T-helper 17 cell (primary cell): Measurements from ENCODE around the gene VPS37B. TPM values are rescaled to one million over a fixed set of nuclear protein-coding genes. Genes with fewer than 3 reads are reported as not detected.

Source experiments
- ATAC-seq: fragments of 150-1000 bp; cut with Tn5 transposase; 2 replicates; pipeline ENCODE4 v1.10.0; 2021; ENCODE audit warnings: mild to moderate bottlenecking, moderate library complexity
- DNase-seq, 3 donors: peaks; one replicate each; pipeline versions ENCODE4 v3.0.0 to v3.0.0-alpha.2; 2020 to 2021
- H3K9me3 ChIP-seq: one replicate; pipeline ENCODE4 v1.7.0; 2013; ENCODE audit warnings: low read length, mild to moderate bottlenecking; ENCODE audit not compliant: control insufficient read depth, poor library complexity, severe bottlenecking
- H3K27ac Mint-ChIP-seq: one replicate; pipeline ENCODE4 v1.8.0; 2022; ENCODE audit warnings: mild to moderate bottlenecking, moderate library complexity, mixed read lengths
- H3K27me3 Mint-ChIP-seq: one replicate; pipeline ENCODE4 v1.8.0; 2022; ENCODE audit warnings: mixed read lengths
- H3K36me3 Mint-ChIP-seq: one replicate; pipeline ENCODE4 v1.8.0; 2022; ENCODE audit warnings: low read depth, mixed read lengths
- H3K4me1 Mint-ChIP-seq: one replicate; pipeline ENCODE4 v1.8.0; 2022; ENCODE audit warnings: mild to moderate bottlenecking, mixed read lengths
- H3K4me3 Mint-ChIP-seq: one replicate; pipeline ENCODE4 v1.8.0; 2022; ENCODE audit warnings: mild to moderate bottlenecking, moderate library complexity, mixed read lengths
- total RNA-seq, 4 donors: library from RNA in 2 of 4; stranded (reverse) in 2 of 4; gene quantifications; one replicate each; pipeline ENCODE4 v1.2.3 and lab custom pipeline; 2022 to 2026

VPS37B gene
- total RNA-seq, 2 donors from 2014 or later: 82.2 to 90.5 TPM

DNA sequence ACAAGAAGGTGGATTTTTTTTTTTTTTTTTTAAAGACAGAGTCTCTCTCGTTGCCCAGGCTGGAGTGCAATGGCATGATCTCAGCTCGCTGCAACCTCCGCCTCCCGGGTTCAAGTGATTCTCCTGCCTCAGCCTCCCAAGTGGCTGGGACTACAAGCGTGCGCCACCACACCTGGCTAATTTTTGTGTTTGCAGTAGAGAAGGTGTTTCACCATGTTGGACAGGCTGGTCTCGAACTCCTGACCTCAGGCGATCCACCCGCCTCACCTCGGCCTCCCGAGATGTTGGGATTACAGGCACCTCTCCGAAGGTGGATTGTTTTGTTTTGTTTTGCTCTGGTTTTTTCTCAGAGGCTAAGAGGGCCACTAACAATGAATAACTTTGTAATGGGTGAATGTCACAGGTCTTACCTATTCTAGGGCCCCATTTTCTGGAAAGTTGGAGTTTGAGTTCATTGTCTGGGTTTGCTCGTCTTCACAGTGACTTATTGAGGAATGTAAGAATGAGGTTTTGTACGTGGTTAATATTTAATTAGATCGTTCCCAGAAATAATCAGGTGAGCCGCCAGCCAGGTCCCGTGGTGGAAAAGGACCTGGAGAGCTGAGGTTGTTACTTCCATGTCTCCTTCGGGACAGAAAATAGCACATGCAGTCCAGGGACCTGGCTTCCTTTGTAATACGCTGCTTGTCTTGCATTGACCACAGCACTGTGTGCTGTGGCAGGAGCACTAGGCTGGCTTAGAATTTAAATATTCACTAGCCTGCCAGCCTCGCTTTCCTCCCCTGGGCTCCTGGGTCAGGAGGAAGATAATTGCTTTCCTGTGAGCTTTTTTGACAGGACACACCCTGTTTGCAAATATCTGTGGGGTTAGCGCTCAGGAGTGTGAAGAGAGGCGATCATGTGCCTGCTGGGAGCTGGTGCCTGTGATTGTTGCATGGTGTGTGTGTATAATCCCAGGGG, 58.3 kb downstream of the VPS37B start:
- H3K4me3 Mint-ChIP-seq: peak overlapping the region; percentile 96
- H3K9me3 ChIP-seq: no peaks in the 10 kb centered on the region
- ATAC-seq (no peak), DNase-seq (no peak)
- H3K36me3 Mint-ChIP-seq: no peaks in the 10 kb centered on the region
- peaks cover 48% of the 10 kb centered on the region for H3K4me1 Mint-ChIP-seq
- no peaks in the 10 kb centered on the region for H3K27me3 Mint-ChIP-seq
- H3K27ac Mint-ChIP-seq: peak overlapping the region; percentile 94

DNA sequence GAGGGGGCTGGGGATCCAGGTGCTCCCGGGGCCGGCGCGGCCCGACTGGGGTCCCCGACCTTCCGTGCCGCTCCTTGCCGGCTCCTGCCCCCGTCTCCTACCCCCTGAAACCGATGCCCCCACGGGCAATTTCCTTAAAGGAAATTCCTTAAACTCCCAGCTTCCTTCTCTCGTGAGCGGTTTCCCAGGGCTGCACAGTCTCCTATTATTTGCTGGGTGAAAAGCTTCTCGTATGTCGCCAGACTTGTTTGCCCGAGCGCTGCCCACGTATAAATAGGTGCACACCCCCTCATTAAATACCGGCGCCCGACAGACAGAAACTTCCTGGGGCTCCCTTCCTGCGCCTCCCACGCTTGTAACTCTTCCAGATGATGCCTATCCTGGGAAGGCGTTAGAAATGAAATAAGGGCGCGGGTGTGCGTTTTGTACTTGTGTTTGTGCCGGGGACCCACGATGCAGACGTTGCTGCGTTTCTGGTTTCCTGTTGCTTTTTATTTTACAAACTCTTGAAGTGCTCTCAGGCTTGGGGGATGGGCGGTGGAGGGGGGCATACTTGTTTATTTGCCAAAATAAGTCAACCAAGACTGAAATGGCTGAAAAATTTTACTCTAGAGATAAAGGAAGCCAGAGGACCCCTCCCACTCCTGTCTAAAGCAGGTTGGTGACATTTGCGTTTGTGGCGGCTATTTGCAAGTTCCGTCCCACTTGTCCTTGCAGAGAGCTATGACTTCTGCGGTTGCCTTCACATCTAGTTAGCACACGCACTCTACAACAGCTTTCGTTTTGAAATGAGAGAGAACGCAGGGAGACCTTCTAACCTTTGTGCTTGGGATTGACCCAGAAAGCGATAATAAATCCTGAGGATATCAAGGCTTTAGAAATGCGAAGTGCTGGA, 59.6 kb downstream of the VPS37B start:
- Mint-ChIP-seq H3K27me3 (no peaks in the 10 kb centered on the region), H3K36me3 (no peaks in the 10 kb centered on the region), H3K4me1 (peaks cover 41% of the 10 kb centered on the region), H3K4me3 (peak overlapping the region; percentile 96), H3K27ac (peak overlapping the region; percentile 94)
- peak; percentile 61 for ATAC-seq
- no peak for DNase-seq
- H3K9me3 ChIP-seq: no peaks in the 10 kb centered on the region

DNA sequence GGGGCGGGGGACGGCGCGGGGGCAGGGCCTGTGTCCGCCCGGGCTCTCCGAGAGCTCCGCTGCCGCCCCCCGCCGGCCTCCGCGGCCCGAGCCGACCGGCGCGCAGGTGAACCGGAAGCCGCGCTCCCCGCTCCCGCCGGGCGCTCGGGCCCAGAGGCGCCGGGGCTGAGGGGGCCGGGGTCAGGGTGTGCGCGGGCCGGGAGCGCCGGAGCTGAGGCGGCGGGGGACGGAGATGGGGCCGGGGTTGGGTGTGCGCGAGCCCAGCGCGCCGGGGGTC, 60.2 kb downstream of the VPS37B start:
- Mint-ChIP-seq H3K27ac (peak overlapping the region; percentile 94), H3K36me3 (no peaks in the 10 kb centered on the region), H3K4me1 (peaks cover 39% of the 10 kb centered on the region), H3K4me3 (peak overlapping the region; percentile 96), H3K27me3 (no peaks in the 10 kb centered on the region)
- no peaks in the 10 kb centered on the region for H3K9me3 ChIP-seq
- DNase-seq: no peak
- peak; percentile 36 for ATAC-seq

DNA sequence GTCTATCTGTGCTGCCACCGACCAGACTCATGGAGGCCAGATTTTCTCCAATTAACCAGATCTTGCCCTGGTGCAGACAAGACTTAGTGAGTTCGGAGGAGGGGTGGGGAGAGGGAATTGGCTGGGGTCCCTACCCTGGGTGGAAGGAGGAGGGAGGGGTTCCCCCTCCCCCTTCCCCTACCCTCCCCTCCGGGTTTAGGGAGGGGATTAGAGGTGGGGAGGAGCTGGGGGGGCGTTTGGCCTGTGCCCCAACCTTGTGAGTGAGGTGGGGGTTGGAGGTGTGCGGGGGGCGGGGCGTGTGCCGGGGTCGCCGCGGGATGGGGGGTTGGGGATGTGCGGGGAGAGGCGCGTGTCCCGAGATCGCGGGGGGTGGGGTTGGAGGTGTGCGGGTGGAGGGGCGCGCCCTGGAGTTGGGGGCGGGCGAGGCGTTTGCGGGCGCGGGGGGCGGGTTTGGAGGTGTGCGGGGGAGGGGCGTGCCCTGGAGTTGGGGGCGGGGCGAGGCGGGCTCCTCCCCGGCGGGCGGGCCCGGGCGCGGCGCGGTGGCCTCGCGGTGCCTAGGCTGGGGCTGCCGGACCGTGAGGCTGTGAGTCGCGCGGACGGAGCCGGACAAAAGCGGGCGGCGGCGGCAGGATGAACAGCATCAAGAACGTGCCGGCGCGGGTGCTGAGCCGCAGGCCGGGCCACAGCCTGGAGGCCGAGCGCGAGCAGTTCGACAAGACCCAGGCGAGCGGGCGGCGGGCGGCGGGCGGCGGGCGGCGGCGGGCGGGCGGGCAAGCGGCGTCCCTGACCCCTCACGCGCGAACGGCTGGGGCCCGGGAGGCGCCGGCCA, 60.8 kb downstream of the VPS37B start, which contains the start of gene HIP1R:
TSS of gene HIP1R (plus strand) at position 537 of the 829 bp plus-strand sequence. CDS start at position 631, 94 bp downstream.
- DNase-seq (peak; percentile 41 to 56 (median 53)), ATAC-seq (peak; percentile 67)
- H3K4me1 Mint-ChIP-seq: peaks cover 42% of the 10 kb centered on the region
- H3K27ac Mint-ChIP-seq: peak within 1 kb of the TSS; percentile 94
- no peaks in the 10 kb centered on the region for H3K9me3 ChIP-seq
- no peaks in the 10 kb centered on the region for H3K27me3 Mint-ChIP-seq
- peak within 1 kb of the TSS; percentile 96 for H3K4me3 Mint-ChIP-seq
- no peaks in the 10 kb centered on the region for H3K36me3 Mint-ChIP-seq

DNA sequence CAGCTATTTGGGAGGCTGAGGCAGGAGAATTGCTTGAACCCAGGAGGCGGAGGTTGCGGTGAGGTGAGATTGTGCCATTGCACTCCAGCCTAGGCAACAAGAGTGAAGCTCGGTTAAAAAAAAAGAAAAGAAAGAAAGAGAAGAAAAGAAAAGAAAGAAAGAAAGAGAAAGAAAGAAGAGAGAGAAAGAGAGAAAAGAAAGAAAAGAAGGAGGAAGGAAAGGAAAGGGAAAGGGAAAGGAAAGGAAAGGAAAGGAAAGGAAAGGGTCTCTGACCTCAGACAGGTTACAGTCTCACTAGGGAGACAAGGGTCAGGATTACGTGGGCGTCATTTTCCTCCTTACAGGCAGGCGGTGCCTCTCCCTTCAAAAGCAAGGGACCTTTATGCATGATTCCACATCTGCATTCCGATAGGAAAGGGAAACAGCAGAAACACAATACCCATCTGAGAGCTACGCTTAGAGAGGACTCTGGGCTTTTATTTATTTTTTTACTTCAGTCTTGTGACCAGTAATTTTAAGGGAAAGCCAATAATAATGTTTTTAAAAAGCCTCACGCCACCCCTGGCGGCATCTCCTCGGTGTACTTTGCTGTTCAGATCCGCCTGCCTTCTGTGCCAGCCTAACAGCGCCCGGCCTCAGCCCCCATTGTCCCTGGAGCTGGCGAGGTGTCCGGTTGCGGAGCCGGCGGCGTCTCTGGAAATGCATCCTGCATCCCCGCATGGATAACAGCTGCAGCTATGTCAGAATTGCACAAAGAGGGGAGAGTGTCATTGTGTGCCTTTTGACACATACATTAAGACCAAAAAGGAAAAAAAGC, 61.6 kb downstream of the VPS37B start:
- DNase-seq (no peak), ATAC-seq (peak; percentile 35)
- no peaks in the 10 kb centered on the region for H3K27me3 Mint-ChIP-seq
- peak overlapping the region; percentile 96 for H3K4me3 Mint-ChIP-seq
- H3K4me1 Mint-ChIP-seq: peaks cover 42% of the 10 kb centered on the region
- peak overlapping the region; percentile 88 for H3K27ac Mint-ChIP-seq
- no peaks in the 10 kb centered on the region for H3K9me3 ChIP-seq
- H3K36me3 Mint-ChIP-seq: no peaks in the 10 kb centered on the region

DNA sequence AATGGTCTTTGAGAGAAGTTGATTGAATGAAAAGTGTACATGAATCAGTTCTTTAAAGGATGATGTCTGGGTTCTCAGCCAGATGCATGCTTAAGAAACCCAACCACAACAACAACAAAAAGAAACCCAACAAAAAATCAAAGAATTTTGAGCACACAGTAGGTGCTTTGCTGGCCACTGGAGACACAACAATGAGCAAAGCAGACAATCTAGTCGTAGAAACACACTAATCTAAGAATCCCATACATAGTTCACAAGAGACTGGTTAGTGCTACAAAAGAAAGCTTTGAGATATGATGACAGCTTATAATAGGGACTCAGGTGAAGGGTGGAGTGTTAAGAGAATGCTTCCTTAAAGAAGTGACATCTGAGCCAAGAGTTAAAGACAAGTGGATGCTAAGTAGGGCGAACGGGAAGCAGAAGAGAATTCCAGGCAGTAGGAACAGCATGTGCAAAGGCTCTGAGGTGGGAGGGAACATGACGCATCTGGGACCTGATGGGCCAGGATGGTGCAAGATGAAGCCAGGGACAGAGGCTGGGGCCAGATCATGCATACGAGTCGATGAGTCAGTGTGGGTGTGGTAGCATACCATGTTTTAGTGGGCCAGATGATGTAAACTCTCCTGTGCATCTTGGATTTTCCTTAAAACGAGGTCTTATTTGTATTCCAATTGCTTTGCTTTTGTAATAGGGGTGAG, 65.3 kb downstream of the VPS37B start:
- ATAC-seq: no peak
- no peak for DNase-seq
- Mint-ChIP-seq H3K4me1 (peaks cover 17% of the 10 kb centered on the region), H3K36me3 (no peaks in the 10 kb centered on the region), H3K27ac (no peak overlapping the region), H3K27me3 (no peaks in the 10 kb centered on the region), H3K4me3 (no peak overlapping the region)
- H3K9me3 ChIP-seq: no peaks in the 10 kb centered on the region

DNA sequence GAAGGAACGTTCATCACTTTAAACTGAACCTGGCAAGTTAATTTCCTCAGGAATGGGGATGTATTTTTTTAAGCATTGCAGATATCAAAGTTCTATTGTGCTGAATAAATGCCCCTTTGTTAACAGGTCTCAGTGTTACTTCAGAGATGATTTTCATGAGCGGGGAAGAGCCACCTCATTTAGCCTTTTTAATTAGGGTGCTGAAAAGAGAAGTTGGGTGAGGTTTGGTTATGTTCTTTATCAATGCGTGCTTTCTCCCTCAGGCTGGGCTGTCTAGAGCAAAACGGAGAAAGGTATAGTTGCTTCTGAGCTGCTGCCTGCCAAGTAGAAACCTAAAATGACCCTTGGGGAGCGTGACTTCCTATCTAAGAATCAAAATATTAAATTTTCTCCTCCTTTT, 68.7 kb downstream of the VPS37B start:
- H3K9me3 ChIP-seq: no peaks in the 10 kb centered on the region
- no peaks in the 10 kb centered on the region for H3K27me3 Mint-ChIP-seq
- ATAC-seq: no peak
- H3K36me3 Mint-ChIP-seq: no peaks in the 10 kb centered on the region
- H3K27ac Mint-ChIP-seq: no peak overlapping the region
- no peak for DNase-seq
- H3K4me1 Mint-ChIP-seq: peaks cover 5% of the 10 kb centered on the region
- no peak overlapping the region for H3K4me3 Mint-ChIP-seq

DNA sequence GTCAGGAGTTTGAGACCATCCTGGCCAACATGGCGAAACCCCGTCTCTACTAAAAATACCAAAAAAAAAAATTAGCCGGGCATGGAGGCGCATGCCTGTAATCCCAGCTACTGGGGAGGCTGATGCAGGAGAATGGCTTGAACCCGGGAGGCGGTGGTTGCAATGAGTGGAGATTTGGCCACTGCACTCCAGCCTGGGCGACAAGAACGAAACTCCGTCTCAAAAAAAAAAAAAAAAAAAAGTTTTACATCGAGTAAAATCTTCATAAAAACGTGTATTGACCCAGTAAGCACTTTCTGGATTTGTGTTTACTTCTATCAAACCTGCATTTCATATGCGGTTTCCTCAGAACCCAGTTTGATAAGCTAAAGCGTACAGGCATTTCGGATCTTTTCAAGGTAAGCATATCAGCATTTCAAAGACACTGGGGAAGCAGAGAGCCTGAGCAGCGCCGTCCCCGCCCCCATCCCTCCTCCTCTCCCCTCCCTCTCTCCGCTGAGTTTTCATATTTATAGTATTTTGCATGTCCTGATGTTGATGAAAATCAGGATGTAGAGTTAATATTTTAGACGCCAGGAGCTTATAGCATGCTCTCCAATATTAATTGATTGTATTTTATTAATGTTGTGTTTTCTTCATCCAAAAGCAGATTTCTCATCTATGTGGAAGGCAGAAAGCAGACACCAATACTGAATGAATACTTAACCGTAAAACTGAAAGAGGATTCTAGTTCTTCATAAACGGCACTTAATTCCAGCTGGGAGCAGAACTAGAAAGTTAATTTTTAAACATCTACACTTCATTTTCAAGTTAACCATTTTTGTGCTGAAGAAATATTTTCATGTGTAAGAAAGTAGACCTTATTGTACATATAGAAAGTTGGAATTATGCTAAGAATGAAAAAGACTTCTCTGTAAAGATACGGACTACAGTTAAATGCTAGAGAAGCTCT, 69.9 kb downstream of the VPS37B start:
- H3K36me3 Mint-ChIP-seq: no peaks in the 10 kb centered on the region
- H3K27ac Mint-ChIP-seq: no peak overlapping the region
- no peaks in the 10 kb centered on the region for H3K27me3 Mint-ChIP-seq
- H3K4me1 Mint-ChIP-seq: peaks cover 5% of the 10 kb centered on the region
- H3K9me3 ChIP-seq: no peaks in the 10 kb centered on the region
- peak overlapping the region; percentile 60 for H3K4me3 Mint-ChIP-seq
- ATAC-seq: peak; percentile 40
- DNase-seq: no peak

DNA sequence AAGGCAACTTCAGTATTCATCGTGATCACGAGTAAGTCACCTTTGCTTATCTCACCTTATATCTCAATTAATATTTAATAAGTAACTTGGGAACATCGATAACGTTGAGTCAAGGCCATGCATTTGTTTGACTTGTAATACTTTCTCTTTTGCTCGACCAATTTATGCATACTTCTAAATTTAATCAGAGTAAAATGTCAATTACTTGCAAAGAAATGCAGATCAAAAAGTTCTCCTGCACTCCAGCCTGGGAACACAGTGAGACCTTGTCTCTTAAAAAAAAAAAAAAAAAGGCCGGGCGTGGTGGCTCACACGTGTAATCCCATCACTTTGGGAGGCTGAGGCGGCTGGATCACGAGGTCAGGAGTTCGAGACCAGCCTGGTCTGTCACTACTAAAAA, 72.5 kb downstream of the VPS37B start:
- no peak for ATAC-seq

DNA sequence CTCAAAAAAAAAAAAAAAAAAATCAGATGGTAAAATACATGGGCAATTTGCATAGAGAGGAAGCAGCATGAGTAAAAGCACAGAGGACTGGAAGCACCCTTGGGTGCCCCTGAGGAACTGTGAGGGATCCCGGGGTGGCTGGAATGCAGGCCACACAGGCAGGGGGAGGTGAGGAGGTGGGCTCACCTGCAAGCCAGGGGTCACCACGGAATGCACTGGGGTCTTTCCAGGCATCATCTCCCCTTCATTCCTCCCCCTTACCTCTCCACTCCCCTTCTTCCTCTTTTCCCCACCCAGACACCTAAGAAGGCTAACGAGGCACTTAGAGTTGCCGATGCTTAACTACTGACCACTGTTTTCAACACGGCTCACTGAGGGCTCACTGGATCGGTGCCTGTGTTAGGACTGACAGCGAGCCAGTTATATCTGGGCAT, 75.1 kb downstream of the VPS37B start:
- H3K9me3 ChIP-seq: no peaks in the 10 kb centered on the region
- H3K27me3 Mint-ChIP-seq: no peaks in the 10 kb centered on the region
- DNase-seq: no peak
- no peaks in the 10 kb centered on the region for H3K4me1 Mint-ChIP-seq
- H3K36me3 Mint-ChIP-seq: peaks cover 2% of the 10 kb centered on the region
- no peak overlapping the region for H3K27ac Mint-ChIP-seq
- ATAC-seq: peak; percentile 49
- H3K4me3 Mint-ChIP-seq: no peak overlapping the region

More for the DNA sequence above, 72.5 kb downstream of the VPS37B start:
- Mint-ChIP-seq H3K27me3 (no peaks in the 10 kb centered on the region), H3K4me1 (peaks cover 2% of the 10 kb centered on the region), H3K36me3 (no peaks in the 10 kb centered on the region), H3K4me3 (no peak overlapping the region), H3K27ac (no peak overlapping the region)
- H3K9me3 ChIP-seq: no peaks in the 10 kb centered on the region
- no peak for DNase-seq

DNA sequence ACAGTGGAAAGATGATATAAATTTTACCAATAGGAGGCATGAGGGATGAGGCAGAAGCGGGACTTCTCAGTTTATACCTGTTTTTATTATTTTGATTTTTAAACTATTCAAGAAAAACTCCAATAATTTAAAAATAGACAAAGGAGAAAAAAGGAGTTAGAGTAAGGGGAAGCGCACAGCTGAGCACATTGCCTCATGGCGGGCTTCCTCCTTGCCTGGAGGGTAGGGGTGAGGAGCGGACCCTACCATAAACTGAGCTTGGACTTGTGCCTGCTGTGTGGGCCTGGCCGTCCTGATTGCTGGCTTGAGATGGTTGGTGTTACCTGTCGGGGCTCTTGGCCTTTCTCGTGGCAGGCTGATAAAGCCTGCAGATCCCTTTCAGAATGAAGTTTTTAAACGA, 75.8 kb downstream of the VPS37B start:
- Mint-ChIP-seq H3K4me1 (no peaks in the 10 kb centered on the region), H3K4me3 (no peak overlapping the region), H3K36me3 (peaks cover 2% of the 10 kb centered on the region), H3K27ac (no peak overlapping the region), H3K27me3 (no peaks in the 10 kb centered on the region)
- ATAC-seq: no peak
- no peaks in the 10 kb centered on the region for H3K9me3 ChIP-seq
- DNase-seq: no peak
